Naive thymus-derived CD4-positive, alpha-beta T cell (primary cell): ENCODE data around the gene MMS19. TPM values are rescaled to one million over a fixed set of nuclear protein-coding genes. Genes with fewer than 3 reads are reported as not detected.
A peak's percentile ranks its signal among the peaks of the same experiment; 100 is the strongest.

Experiments used
- ATAC-seq: fragments of 150-1000 bp; cut with Tn5 transposase; 2 replicates; pipeline ENCODE4 v1.10.0; 2021; ENCODE audit warnings: mild to moderate bottlenecking, moderate library complexity
- CTCF ChIA-PET: fragments of 350-600 bp; sonication (Branson Sonifier 250); formaldehyde crosslinking; loops from one replicate; lab custom pipeline; 2021; ENCODE audit warnings: antibody characterized with exemption; lab: Charles Lee
- POLR2A ChIA-PET: fragments of 350-600 bp; sonication (Branson Sonifier 250); formaldehyde crosslinking; loops from one replicate; lab custom pipeline; 2021; ENCODE audit warnings: antibody characterized with exemption, inconsistent platforms; lab: Charles Lee
- DNase-seq, 9 donors: peaks; one replicate each; pipeline versions ENCODE4 v3.0.0 to v3.0.0-alpha.2; 2020 to 2022; ENCODE audit warnings: mixed read lengths in 1 of 9
- H3K27ac ChIP-seq: one replicate; pipeline ENCODE4 v1.7.0; 2013; ENCODE audit warnings: mild to moderate bottlenecking, low read depth, low read length, moderate library complexity
- H3K27me3 ChIP-seq, 2 donors: one replicate each; pipeline ENCODE4 v1.7.0; 2013; ENCODE audit warnings: low read length in 2 of 2, mild to moderate bottlenecking in 2 of 2, moderate library complexity in 2 of 2; ENCODE audit not compliant: control insufficient read depth in 2 of 2, insufficient read depth in 2 of 2
- H3K36me3 ChIP-seq, 3 experiments: 1 replicate in 2 of 3; 2 replicates in 1 of 3; pipeline ENCODE4 v1.7.0; 2013; ENCODE audit warnings: low read length in 3 of 3, mild to moderate bottlenecking in 3 of 3, moderate library complexity in 1 of 3; ENCODE audit not compliant: insufficient read depth in 3 of 3, control insufficient read depth in 2 of 3
- H3K4me1 ChIP-seq, 2 donors: one replicate each; pipeline ENCODE4 v1.7.0; 2013; ENCODE audit warnings: low read length in 2 of 2, mild to moderate bottlenecking in 2 of 2, moderate library complexity in 1 of 2; ENCODE audit not compliant: control insufficient read depth in 2 of 2, insufficient read depth in 2 of 2
- H3K4me3 ChIP-seq: 2 replicates; pipeline ENCODE4 v1.7.0; 2013; ENCODE audit warnings: mild to moderate bottlenecking, low read length
- H3K9me3 ChIP-seq, 3 experiments: 1 replicate in 2 of 3; 2 replicates in 1 of 3; pipeline ENCODE4 v1.7.0; 2013; ENCODE audit warnings: low read length in 3 of 3; ENCODE audit not compliant: control insufficient read depth in 2 of 3
- H3K27ac Mint-ChIP-seq, 9 donors: one replicate each; pipeline ENCODE4 v1.8.0; 2020 to 2022; ENCODE audit warnings: mixed read lengths in 9 of 9, mild to moderate bottlenecking in 8 of 9, moderate library complexity in 5 of 9, inconsistent platforms in 2 of 9
- H3K27me3 Mint-ChIP-seq, 5 donors: one replicate each; pipeline ENCODE4 v1.8.0; 2021 to 2022; ENCODE audit warnings: mixed read lengths in 5 of 5, mild to moderate bottlenecking in 1 of 5
- H3K36me3 Mint-ChIP-seq, 5 donors: one replicate each; pipeline ENCODE4 v1.8.0; 2020 to 2022; ENCODE audit warnings: mixed read lengths in 5 of 5, mild to moderate bottlenecking in 3 of 5, inconsistent platforms in 1 of 5
- H3K4me1 Mint-ChIP-seq, 7 donors: one replicate each; pipeline ENCODE4 v1.8.0; 2020 to 2022; ENCODE audit warnings: mixed read lengths in 7 of 7, mild to moderate bottlenecking in 3 of 7, inconsistent platforms in 1 of 7
- H3K4me3 Mint-ChIP-seq, 10 donors: one replicate each; pipeline ENCODE4 v1.8.0; 2020 to 2022; ENCODE audit warnings: mild to moderate bottlenecking in 10 of 10, mixed read lengths in 10 of 10, moderate library complexity in 6 of 10, inconsistent platforms in 2 of 10
- H3K9me3 Mint-ChIP-seq, 11 donors: one replicate each; pipeline ENCODE4 v1.8.0; 2020 to 2022; ENCODE audit warnings: mixed read lengths in 11 of 11, mild to moderate bottlenecking in 4 of 11, inconsistent platforms in 1 of 11, moderate library complexity in 1 of 11
- intact Hi-C, 2 donors: fragments of 100-400 bp; cut with micrococcal nuclease; formaldehyde crosslinking; loops; one replicate each; pipeline ENCODE4 v1.15.1; 2023
- polyA plus RNA-seq, 2 donors: library from polyadenylated mRNA; unstranded; fragments of 300-500 nt; fragmentation: Illumina TruSeq; gene quantifications; one replicate each; pipeline ENCODE4 v1.2.3, GENCODE V29; 2021
- total RNA-seq, 6 experiments: library from RNA in 5 of 6; stranded (reverse) in 5 of 6; gene quantifications; 1 replicate in 5 of 6; 2 replicates in 1 of 6; pipeline ENCODE4 v1.2.3 and lab custom pipeline; 2021 to 2026

Gene MMS19
- total and polyA plus RNA-seq, 7 experiments from 2014 or later = 37.4 to 113 (median 82.0) TPM

GRCh38 chr10:97416565-97416964 is 81.7 kb downstream of the MMS19 start:
- Mint-ChIP-seq H3K27me3 (no peaks in the 10 kb centered on the region), H3K27ac (peak overlapping the region; percentile 67 to 87 (median 84)), H3K36me3 (no peaks in the 10 kb centered on the region), H3K9me3 (no peaks in the 10 kb centered on the region), H3K4me3 (peak overlapping the region in 9 of 10 donors; percentile 39 to 78 (median 61)), H3K4me1 (peaks cover 38 to 62% (median 59%) of the 10 kb centered on the region in 7 donors)
- H3K4me3 ChIP-seq = no peak overlapping the region
- ChIA-PET POLR2A (interaction anchor here (0.9 kb wide), 1 partner anchor 16 kb away, joined by 3 read pairs; the partner anchor contains the start of gene RRP12), CTCF (interaction anchor here (0.7 to 1.1 kb wide), 2 partner anchors 26 to 38 kb away, joined by 3 read pairs; no protein-coding TSS in a partner anchor)
- no peaks in the 10 kb centered on the region for H3K27me3 ChIP-seq
- peaks cover 26 to 38% of the 10 kb centered on the region in 2 donors for H3K4me1 ChIP-seq
- no peak for ATAC-seq
- intact Hi-C loops = no loop called here
- no peaks in the 10 kb centered on the region for H3K36me3 ChIP-seq
- H3K27ac ChIP-seq = peak overlapping the region; percentile 59
- no peak for DNase-seq
- no peaks in the 10 kb centered on the region for H3K9me3 ChIP-seq

- no peak overlapping the region for H3K4me3 ChIP-seq
- H3K27ac ChIP-seq = no peak overlapping the region
- intact Hi-C loops = no loop called here
- peaks cover 20 to 22% of the 10 kb centered on the region in 2 donors for H3K4me1 ChIP-seq
- no peak for ATAC-seq
- H3K36me3 ChIP-seq = no peaks in the 10 kb centered on the region
- Mint-ChIP-seq H3K27me3 (no peaks in the 10 kb centered on the region), H3K27ac (peak overlapping the region; percentile 3 to 93 (median 84)), H3K9me3 (no peaks in the 10 kb centered on the region), H3K4me3 (peak overlapping the region in 4 of 10 donors; percentile 3 to 70 (median 36)), H3K36me3 (no peaks in the 10 kb centered on the region), H3K4me1 (peaks cover 25 to 45% (median 41%) of the 10 kb centered on the region in 7 donors)
- ChIA-PET POLR2A (no interaction called here), CTCF (interaction anchor here (0.7 kb wide), 1 partner anchor 36 kb away, joined by 3 read pairs; no protein-coding TSS in a partner anchor)
- no peaks in the 10 kb centered on the region for H3K27me3 ChIP-seq
- H3K9me3 ChIP-seq = no peaks in the 10 kb centered on the region
- peak in 1 of 9 donors; percentile 64 for DNase-seq
These were observed 85.3 kb downstream of the MMS19 start for GRCh38 chr10:97412891-97413304.

- no peak overlapping the region for H3K4me3 Mint-ChIP-seq
- ChIA-PET CTCF (interaction anchor here (0.7 to 2.0 kb wide), 3 partner anchors 8 to 173 kb away, joined by 3 to 9 read pairs (median 4); no protein-coding TSS in a partner anchor), POLR2A (no interaction called here)
- no peaks in the 10 kb centered on the region for H3K36me3 ChIP-seq
- intact Hi-C loops = no loop called here
- no peaks in the 10 kb centered on the region for H3K9me3 Mint-ChIP-seq
- H3K27me3 ChIP-seq = no peaks in the 10 kb centered on the region
- no peaks in the 10 kb centered on the region for H3K36me3 Mint-ChIP-seq
- DNase-seq (no peak), ATAC-seq (no peak)
- peaks cover 19 to 21% of the 10 kb centered on the region in 2 donors for H3K4me1 ChIP-seq
- H3K9me3 ChIP-seq = no peaks in the 10 kb centered on the region
- H3K4me3 ChIP-seq = no peak overlapping the region
- no peak overlapping the region for H3K27ac Mint-ChIP-seq
- no peaks in the 10 kb centered on the region for H3K27me3 Mint-ChIP-seq
- no peak overlapping the region for H3K27ac ChIP-seq
- H3K4me1 Mint-ChIP-seq = peaks cover 17 to 44% (median 36%) of the 10 kb centered on the region in 7 donors
These were observed 86.8 kb downstream of the MMS19 start for GRCh38 chr10:97411406-97411805.

GRCh38 chr10:97408496-97408992 is 89.7 kb downstream of the MMS19 start:
- POLR2A ChIA-PET = interaction anchor here (2.3 kb wide), 1 partner anchor 10 kb away, joined by 11 read pairs; no protein-coding TSS in a partner anchor
- Histone ChIP-seq H3K27ac (no peak overlapping the region), H3K27me3 (no peaks in the 10 kb centered on the region), H3K4me1 (peaks cover 6 to 8% of the 10 kb centered on the region in 2 donors), H3K36me3 (no peaks in the 10 kb centered on the region), H3K4me3 (no peak overlapping the region), H3K9me3 (no peaks in the 10 kb centered on the region)
- Mint-ChIP-seq H3K9me3 (no peaks in the 10 kb centered on the region), H3K4me1 (peaks cover 7 to 19% (median 17%) of the 10 kb centered on the region in 7 donors), H3K4me3 (no peak overlapping the region), H3K27ac (no peak overlapping the region), H3K36me3 (no peaks in the 10 kb centered on the region), H3K27me3 (no peaks in the 10 kb centered on the region)
- DNase-seq (no peak), ATAC-seq (no peak)
- intact Hi-C loops = loop anchor here in 1 of 2 donors (10.0 kb wide), 1 partner anchor 824 kb away; the partner anchor contains the start of gene TM9SF3
- CTCF ChIA-PET = interaction anchor here (0.6 to 1.8 kb wide), 5 partner anchors 11 to 81 kb away, joined by 3 to 13 read pairs (median 3); no protein-coding TSS in a partner anchor

Other genes with a start within 250 kb of the MMS19 start
- 10 to 100 TPM; 12.8 to 40.1 (median 16.1) TPM for gene ARHGAP19, start 205.8 kb downstream of the MMS19 start, total RNA-seq
- gene ARHGAP19, start 205.8 kb downstream of the MMS19 start, polyA plus RNA-seq = 1 to 10 TPM; 5.7 to 6.5 TPM
- 10 to 100 TPM in 4 of 5 experiments, 1 to 10 TPM in 1; 5.3 to 41.0 (median 21.8) TPM for gene FRAT1, start 179.2 kb downstream of the MMS19 start, total RNA-seq
- 10 to 100 TPM in 1 of 2 donors, 1 to 10 TPM in 1; 4.4 to 12.1 TPM for gene FRAT1, start 179.2 kb downstream of the MMS19 start, polyA plus RNA-seq
- gene FRAT2, start 163.7 kb downstream of the MMS19 start, total RNA-seq = 10 to 100 TPM in 4 of 5 experiments, 1 to 10 TPM in 1; 9.3 to 39.7 (median 29.8) TPM
- gene FRAT2, start 163.7 kb downstream of the MMS19 start, polyA plus RNA-seq = 10 to 100 TPM in 1 of 2 donors, 1 to 10 TPM in 1; 9.3 to 16.9 TPM
- 100 to 1,000 TPM in 1 of 5 experiments, 10 to 100 TPM in 4; 22.0 to 197 (median 32.3) TPM for gene RRP12, start 97.1 kb downstream of the MMS19 start, total RNA-seq
- 10 to 100 TPM; 10.6 to 13.4 TPM for gene RRP12, start 97.1 kb downstream of the MMS19 start, polyA plus RNA-seq
- 100 to 1,000 TPM in 2 of 5 experiments, 10 to 100 TPM in 3; 58.5 to 536 (median 69.8) TPM for gene PGAM1, start 72.2 kb downstream of the MMS19 start, total RNA-seq
- gene PGAM1, start 72.2 kb downstream of the MMS19 start, polyA plus RNA-seq = 100 to 1,000 TPM; 172 to 204 TPM
- gene EXOSC1, start 52.4 kb downstream of the MMS19 start, total RNA-seq = 10 to 100 TPM; 32.6 to 65.4 (median 53.2) TPM
- gene EXOSC1, start 52.4 kb downstream of the MMS19 start, polyA plus RNA-seq = 10 to 100 TPM; 69.7 to 80.3 TPM
- gene ZDHHC16, start 52.2 kb downstream of the MMS19 start, total RNA-seq = 10 to 100 TPM; 13.2 to 38.8 (median 26.8) TPM
- 10 to 100 TPM; 24.4 to 37.3 TPM for gene ZDHHC16, start 52.2 kb downstream of the MMS19 start, polyA plus RNA-seq
- gene UBTD1, start 502 bp upstream of the MMS19 start, total RNA-seq = 1 to 10 TPM in 4 of 5 experiments, under 1 TPM in 1; 0.94 to 4.2 (median 2.1) TPM
- gene UBTD1, start 502 bp upstream of the MMS19 start, polyA plus RNA-seq = 1 to 10 TPM; 1.2 to 2.9 TPM
- gene ANKRD2, start 74.4 kb upstream of the MMS19 start, total RNA-seq = under 1 TPM in 1 of 5 experiments, not detected in 4; 0.22 TPM
- gene ANKRD2, start 74.4 kb upstream of the MMS19 start, polyA plus RNA-seq = not detected
- not detected for gene HOGA1, start 86.0 kb upstream of the MMS19 start, total RNA-seq
- not detected for gene HOGA1, start 86.0 kb upstream of the MMS19 start, polyA plus RNA-seq
- gene C10orf62, start 91.3 kb upstream of the MMS19 start, total RNA-seq = not detected
- gene C10orf62, start 91.3 kb upstream of the MMS19 start, polyA plus RNA-seq = not detected
- 1 to 10 TPM in 4 of 5 experiments, under 1 TPM in 1; 0.78 to 4.1 (median 1.5) TPM for gene MORN4, start 135.1 kb upstream of the MMS19 start, total RNA-seq
- gene MORN4, start 135.1 kb upstream of the MMS19 start, polyA plus RNA-seq = 1 to 10 TPM; 1.3 to 5.9 TPM
- 10 to 100 TPM in 4 of 5 experiments, 1 to 10 TPM in 1; 9.0 to 33.8 (median 11.0) TPM for gene PI4K2A, start 142.2 kb upstream of the MMS19 start, total RNA-seq
- 1 to 10 TPM; 5.5 to 8.7 TPM for gene PI4K2A, start 142.2 kb upstream of the MMS19 start, polyA plus RNA-seq
- 10 to 100 TPM in 1 of 5 experiments, 1 to 10 TPM in 3, under 1 TPM in 1; 0.65 to 10.6 (median 2.5) TPM for gene AVPI1, start 188.8 kb upstream of the MMS19 start, total RNA-seq
- 1 to 10 TPM; 1.4 to 1.9 TPM for gene AVPI1, start 188.8 kb upstream of the MMS19 start, polyA plus RNA-seq
- 1 to 10 TPM in 4 of 5 experiments, under 1 TPM in 1; 0.62 to 5.0 (median 2.3) TPM for gene MARVELD1, start 215.3 kb upstream of the MMS19 start, total RNA-seq
- under 1 TPM; 0.07 to 0.09 TPM for gene MARVELD1, start 215.3 kb upstream of the MMS19 start, polyA plus RNA-seq
- 10 to 100 TPM; 31.0 to 68.8 (median 61.8) TPM for gene ZFYVE27, start 238.7 kb upstream of the MMS19 start, total RNA-seq
- gene ZFYVE27, start 238.7 kb upstream of the MMS19 start, polyA plus RNA-seq = 10 to 100 TPM; 32.9 to 41.0 TPM